Right lobe of liver (tissue), 4 donors: Measurements from ENCODE around the gene HEATR5B.

Source experiments
- POLR2A ChIP-seq: fragments of 450-650 bp; IDR thresholded peaks from one replicate; pipeline ENCODE4 v1.6.1; 2017; ENCODE audit warnings: antibody characterized with exemption, mild to moderate bottlenecking
- TF ChIP-seq, protein P1 (sequence below), 4 donors: fragments of 200-600 bp in 3 of 4; fragments of 450-650 bp in 1 of 4; IDR thresholded peaks; one replicate each; pipeline versions ENCODE4 v1.5.1 to v1.8.0; 2016 to 2022; ENCODE audit warnings: antibody characterized with exemption in 4 of 4, mild to moderate bottlenecking in 2 of 4
- donor health status: DM: no; HTN: no; CAD: no.
- donor health status: DM: no; HTN: no; CAD: no.
- donor health status: DM: no; HTN: yes; CAD: no.

DNA sequence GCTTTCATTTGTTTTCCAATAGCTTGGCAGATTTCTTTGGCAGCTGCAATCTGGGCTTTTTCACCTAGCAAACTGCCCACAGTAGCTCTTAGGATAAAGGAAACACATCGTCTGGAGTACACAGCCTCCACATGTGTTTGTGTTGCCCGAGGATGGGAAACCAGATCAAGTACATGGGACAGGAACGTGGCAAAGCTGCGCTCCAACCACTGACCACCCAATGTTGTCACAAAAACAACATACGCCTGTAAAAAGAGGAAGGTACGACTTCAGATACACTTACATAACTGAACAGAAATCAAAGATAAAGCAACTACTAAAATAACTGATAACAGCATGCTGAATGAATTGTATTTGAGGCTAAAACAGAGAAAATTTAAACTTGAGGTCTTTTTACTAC is 15.5 kb downstream of the HEATR5B start:
- TF ChIP-seq, protein P1, sequence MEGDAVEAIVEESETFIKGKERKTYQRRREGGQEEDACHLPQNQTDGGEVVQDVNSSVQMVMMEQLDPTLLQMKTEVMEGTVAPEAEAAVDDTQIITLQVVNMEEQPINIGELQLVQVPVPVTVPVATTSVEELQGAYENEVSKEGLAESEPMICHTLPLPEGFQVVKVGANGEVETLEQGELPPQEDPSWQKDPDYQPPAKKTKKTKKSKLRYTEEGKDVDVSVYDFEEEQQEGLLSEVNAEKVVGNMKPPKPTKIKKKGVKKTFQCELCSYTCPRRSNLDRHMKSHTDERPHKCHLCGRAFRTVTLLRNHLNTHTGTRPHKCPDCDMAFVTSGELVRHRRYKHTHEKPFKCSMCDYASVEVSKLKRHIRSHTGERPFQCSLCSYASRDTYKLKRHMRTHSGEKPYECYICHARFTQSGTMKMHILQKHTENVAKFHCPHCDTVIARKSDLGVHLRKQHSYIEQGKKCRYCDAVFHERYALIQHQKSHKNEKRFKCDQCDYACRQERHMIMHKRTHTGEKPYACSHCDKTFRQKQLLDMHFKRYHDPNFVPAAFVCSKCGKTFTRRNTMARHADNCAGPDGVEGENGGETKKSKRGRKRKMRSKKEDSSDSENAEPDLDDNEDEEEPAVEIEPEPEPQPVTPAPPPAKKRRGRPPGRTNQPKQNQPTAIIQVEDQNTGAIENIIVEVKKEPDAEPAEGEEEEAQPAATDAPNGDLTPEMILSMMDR (IDR thresholded peaks at IDR 0.05): no peak
- TF ChIP-seq POLR2A: no peak
